SK-N-SH (cell line): ENCODE data around the gene CEP112. TPM values are rescaled to one million over a fixed set of nuclear protein-coding genes. Genes with fewer than 3 reads are reported as not detected.

Experiments used
- CTCF ChIA-PET: fragments of 300-600, 350-600 bp; formaldehyde crosslinking; extraction: SDS; loops from one replicate; lab custom pipeline; 2021; lab: Yijun Ruan, JAX
- POLR2A ChIA-PET: fragments of 350-600 bp; sonication (Branson Sonifier 250); formaldehyde crosslinking; extraction: SDS; loops from one replicate; lab custom pipeline; 2020; ENCODE audit warnings: antibody characterized with exemption, inconsistent platforms; lab: Yijun Ruan, JAX
- DNase-seq: peaks from one replicate; pipeline ENCODE4 v3.0.0; 2012
- H2AFZ ChIP-seq: fragments of 200-600 bp; sonication (generic); 2 replicates; pipeline ENCODE4 v1.8.1; 2016; ENCODE audit warnings: antibody characterized with exemption, mild to moderate bottlenecking, low read depth
- H3F3A ChIP-seq: fragments of 200-600 bp; sonication (generic); replicated peaks from 2 replicates; pipeline ENCODE3; 2016; ENCODE audit warnings: antibody characterized with exemption, mild to moderate bottlenecking; ENCODE audit not compliant: insufficient read depth
- H3K27ac ChIP-seq, 2 experiments: fragments of 200-500 bp in 1 of 2; fragments of 200-600 bp in 1 of 2; sonication (Bioruptor generic) in 1 of 2; sonication (generic), shearing (Covaris generic) in 1 of 2; 2 replicates each; pipeline versions ENCODE4 v1.5.1 to v1.6.1; 2014 to 2016; ENCODE audit warnings: low read depth in 2 of 2, inconsistent platforms in 1 of 2, low read length in 1 of 2, mild to moderate bottlenecking in 1 of 2, mixed read lengths in 1 of 2
- H3K27me3 ChIP-seq: fragments of 200-600 bp; sonication (generic), shearing (Covaris generic); 2 replicates; pipeline ENCODE4 v1.6.1; 2016; ENCODE audit warnings: mixed run types; ENCODE audit not compliant: insufficient read depth
- H3K36me3 ChIP-seq, 2 experiments: fragments of 200-500 bp in 1 of 2; fragments of 200-600 bp in 1 of 2; sonication (Bioruptor generic) in 1 of 2; sonication (generic) in 1 of 2; replicated peaks in 1 of 2; 2 replicates each; pipeline versions ENCODE3 to v1.5.1; 2014 to 2016; ENCODE audit warnings: low read length in 1 of 2, mild to moderate bottlenecking in 1 of 2; ENCODE audit not compliant: insufficient read depth in 2 of 2, control insufficient read depth in 1 of 2
- H3K4me1 ChIP-seq, 2 experiments: fragments of 200-500 bp in 1 of 2; fragments of 200-600 bp in 1 of 2; sonication (Bioruptor generic) in 1 of 2; sonication (generic), shearing (Covaris generic) in 1 of 2; 2 replicates each; pipeline versions ENCODE4 v1.5.1 to v1.6.1; 2014 to 2016; ENCODE audit warnings: low read depth in 1 of 2, low read length in 1 of 2, mixed run types in 1 of 2; ENCODE audit not compliant: insufficient read depth in 2 of 2, control insufficient read depth in 1 of 2
- H3K4me2 ChIP-seq: fragments of 200-600 bp; sonication (generic), shearing (Covaris generic); 2 replicates; pipeline ENCODE4 v1.6.1; 2017; ENCODE audit warnings: mixed run types
- H3K4me3 ChIP-seq, 2 experiments: fragments of 200-500 bp in 1 of 2; fragments of 200-600 bp in 1 of 2; sonication (Bioruptor generic) in 1 of 2; sonication (generic), shearing (Covaris generic) in 1 of 2; 2 replicates each; pipeline versions ENCODE4 v1.5.1 to v1.8.1; 2014 to 2016; ENCODE audit warnings: low read depth in 2 of 2, inconsistent platforms in 1 of 2, low read length in 1 of 2, mild to moderate bottlenecking in 1 of 2, mixed read lengths in 1 of 2, moderate library complexity in 1 of 2
- H3K79me2 ChIP-seq: fragments of 200-600 bp; sonication (generic); 2 replicates; pipeline ENCODE4 v1.8.1; 2017; ENCODE audit warnings: mild to moderate bottlenecking; ENCODE audit not compliant: insufficient read depth
- H3K9ac ChIP-seq: fragments of 200-600 bp; sonication (generic); 2 replicates; pipeline ENCODE4 v1.6.1; 2017; ENCODE audit warnings: mixed run types
- H3K9me2 ChIP-seq: fragments of 200-600 bp; sonication (generic); 2 replicates; pipeline ENCODE4 v1.6.1; 2017; ENCODE audit warnings: mixed run types
- H3K9me3 ChIP-seq: fragments of 200-600 bp; sonication (generic); 2 replicates; pipeline ENCODE4 v1.6.1; 2017; ENCODE audit warnings: mixed run types, mild to moderate bottlenecking, moderate library complexity
- H4K20me1 ChIP-seq: fragments of 200-600 bp; sonication (generic); 2 replicates; pipeline ENCODE4 v1.6.1; 2017; ENCODE audit warnings: mild to moderate bottlenecking, mixed run types; ENCODE audit not compliant: insufficient read depth
- CHD2 ChIP-seq: fragments of 150-350 bp; IDR thresholded peaks from 2 replicates; pipeline ENCODE4 v1.6.1; 2018; ENCODE audit warnings: low read length; ENCODE audit not compliant: partially characterized antibody
- ELF1 ChIP-seq: IDR thresholded peaks from 2 replicates; pipeline ENCODE4 v1.4.0; 2012
- IRF3 ChIP-seq: fragments of 150-350 bp; IDR thresholded peaks from 2 replicates; pipeline ENCODE4 v1.6.1; 2016; ENCODE audit warnings: mild to moderate bottlenecking, low read depth, low read length
- MAX ChIP-seq: IDR thresholded peaks from 2 replicates; pipeline ENCODE4 v1.4.0; 2012; ENCODE audit warnings: low read depth
- MEF2A ChIP-seq: IDR thresholded peaks from 2 replicates; pipeline ENCODE4 v1.4.0; 2012; ENCODE audit warnings: low read depth, borderline replicate concordance
- MXI1 ChIP-seq: IDR thresholded peaks from 2 replicates; pipeline ENCODE4 v1.6.1; 2012; ENCODE audit warnings: mild to moderate bottlenecking, low read depth, low read length, improper control_type of control experiment
- NFIC ChIP-seq: IDR thresholded peaks from 2 replicates; pipeline ENCODE4 v1.4.0; 2012; ENCODE audit warnings: borderline replicate concordance
- RAD21 ChIP-seq: IDR thresholded peaks from 2 replicates; pipeline ENCODE4 v1.6.1; 2012; ENCODE audit warnings: mild to moderate bottlenecking, low read length
- TAF1 ChIP-seq: IDR thresholded peaks from 2 replicates; pipeline ENCODE4 v1.6.1; 2012; ENCODE audit warnings: low read depth, mild to moderate bottlenecking, low read length, moderate library complexity, borderline replicate concordance
- USF1 ChIP-seq: IDR thresholded peaks from 2 replicates; pipeline ENCODE4 v1.4.0; 2012; ENCODE audit warnings: low read depth, borderline replicate concordance
- WGBS: methylation state at CpG from one replicate; pipeline ENCODE4 v1.1.6; 2017; ENCODE audit warnings: low lambda C conversion rate; 5-methylcytosine and 5-hydroxymethylcytosine counted together
- polyA plus RNA-seq, 3 experiments: library from polyadenylated mRNA; depleted of rRNA; stranded (reverse); fragments of >200 nt; gene quantifications; 2 replicates each; pipeline ENCODE4 v1.2.3, GENCODE V29; 2012

The CEP112 gene
- polyA plus RNA-seq, 1 of the 3 experiments (the other 2 are of a cell fraction): 7.9 TPM

GRCh38 chr17:66192378-66192687 is 400 bp upstream of the CEP112 start:
- Histone ChIP-seq H3K9me2 (no peaks in the 10 kb centered on the region), H3K4me1 (peaks cover 7 to 8% of the 10 kb centered on the region in 2 experiments; a peak in 3 of 4 replicates), H3K27ac (peak overlapping the region; percentile 18 to 51; a peak in 3 of 4 replicates), H3K27me3 (no peaks in the 10 kb centered on the region), H3K9me3 (no peaks in the 10 kb centered on the region), H3K79me2 (peaks cover 21% of the 10 kb centered on the region), H4K20me1 (no peaks in the 10 kb centered on the region), H2AFZ (peak overlapping the region; percentile 93), H3F3A (peaks cover 20% of the 10 kb centered on the region), H3K36me3 (no peaks in the 10 kb centered on the region), H3K4me2 (peak overlapping the region; percentile 99), H3K4me3 (peak overlapping the region; percentile 68 to 85), H3K9ac (peak overlapping the region; percentile 87)
- CTCF ChIA-PET: interaction anchor here (1.1 to 3.1 kb wide), 6 partner anchors 8 to 960 kb away, joined by 3 to 26 read pairs (median 4); no protein-coding TSS in a partner anchor
- TF ChIP-seq TAF1: no peak
- TF ChIP-seq ELF1: peak; percentile 36
- POLR2A ChIA-PET: no interaction called here
- no peak for DNase-seq
- WGBS: 16% methylated on average over 10 of the region's 10 CpGs

- Histone ChIP-seq H3K36me3 (no peaks in the 10 kb centered on the region), H3K9ac (peak overlapping the region; percentile 87), H4K20me1 (no peaks in the 10 kb centered on the region), H3K9me2 (no peaks in the 10 kb centered on the region), H3K9me3 (no peaks in the 10 kb centered on the region), H3K79me2 (peaks cover 24% of the 10 kb centered on the region), H3K4me2 (peak overlapping the region; percentile 99), H3K4me3 (peak overlapping the region; percentile 68 to 85), H2AFZ (peak overlapping the region; percentile 93), H3K4me1 (peaks cover 7 to 8% of the 10 kb centered on the region in 2 experiments; a peak in 3 of 4 replicates), H3K27ac (peak overlapping the region; percentile 51 to 66; a peak in 3 of 4 replicates), H3K27me3 (no peaks in the 10 kb centered on the region), H3F3A (peaks cover 20% of the 10 kb centered on the region)
- DNase-seq: peak; percentile 49
- TF ChIP-seq TAF1: no peak
- TF ChIP-seq IRF3: no peak
- TF ChIP-seq RAD21: no peak
- TF ChIP-seq MAX: peak; percentile 33; the same call in 1 of the 2 replicates
- TF ChIP-seq USF1: no peak
- TF ChIP-seq CHD2: no peak
- peak; percentile 73 for TF ChIP-seq MXI1
- TF ChIP-seq NFIC: peak; percentile 23; the same call in 1 of the 2 replicates
- TF ChIP-seq MEF2A: no peak
- POLR2A ChIA-PET: interaction anchor here (0.7 kb wide), 2 partner anchors 21 to 473 kb away, joined by 3 to 5 read pairs; no protein-coding TSS in a partner anchor
- WGBS: 20% methylated on average over 16 of the region's 16 CpGs
- CTCF ChIA-PET: interaction anchor here (1.2 to 3.1 kb wide), 6 partner anchors 9 to 962 kb away, joined by 3 to 26 read pairs (median 3); no protein-coding TSS in a partner anchor
These were observed 968 bp downstream of the CEP112 start for GRCh38 chr17:66190738-66191592.
